HG03442 (cell line): ENCODE measurements around the gene ALDH1A3.
"Not testable (repeated sequence)": the region's sequence is repeated elsewhere in the genome, so short reads cannot be mapped to it uniquely, and the experiment has no call there.

Source experiments
- ATAC-seq: cut with Tn5 transposase; IDR thresholded peaks from one replicate; pipeline ENCODE4 v1.9.1; 2021; ENCODE audit warnings: mild to moderate bottlenecking, moderate library complexity; ENCODE audit not compliant: unreplicated experiment

The ALDH1A3 gene

DNA sequence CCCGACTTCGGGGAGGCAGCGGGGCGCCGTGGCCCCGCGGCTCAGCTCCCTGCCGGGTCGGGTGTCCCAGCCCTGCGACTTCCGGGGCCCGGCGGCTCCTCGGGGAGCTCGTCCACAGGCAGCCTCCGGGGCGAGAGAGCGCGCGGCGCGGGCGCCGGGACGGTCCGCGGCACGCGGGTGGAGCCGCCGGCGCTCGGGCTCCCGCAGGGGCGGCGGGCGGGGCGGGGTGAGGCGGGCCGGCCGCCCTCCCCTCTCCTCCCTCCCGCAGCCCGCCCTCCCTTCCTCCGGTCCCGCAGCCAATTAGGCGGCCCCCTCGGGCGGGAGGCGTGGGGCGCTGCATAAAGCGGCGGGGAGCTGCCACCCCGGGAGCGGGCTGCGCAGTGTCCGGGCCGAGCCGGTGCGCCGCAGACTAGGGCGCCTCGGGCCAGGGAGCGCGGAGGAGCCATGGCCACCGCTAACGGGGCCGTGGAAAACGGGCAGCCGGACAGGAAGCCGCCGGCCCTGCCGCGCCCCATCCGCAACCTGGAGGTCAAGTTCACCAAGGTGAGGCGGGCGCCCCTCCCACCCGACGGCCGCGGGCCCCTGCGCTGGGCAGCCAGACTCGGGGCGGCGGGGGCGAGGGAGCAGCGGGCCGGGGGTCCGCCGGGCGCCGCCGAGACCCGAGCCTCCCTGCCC, at the start of gene ALDH1A3:
Gene ALDH1A3, plus strand, starts transcription at position 368 of the 675 bp plus-strand sequence. Its CDS starts 77 bp downstream, at position 445.
- no peak for ATAC-seq

- ATAC-seq: no peak
Observed at GRCh38 chr15:100831467-100831866, 48.2 kb upstream of the ALDH1A3 start.

DNA sequence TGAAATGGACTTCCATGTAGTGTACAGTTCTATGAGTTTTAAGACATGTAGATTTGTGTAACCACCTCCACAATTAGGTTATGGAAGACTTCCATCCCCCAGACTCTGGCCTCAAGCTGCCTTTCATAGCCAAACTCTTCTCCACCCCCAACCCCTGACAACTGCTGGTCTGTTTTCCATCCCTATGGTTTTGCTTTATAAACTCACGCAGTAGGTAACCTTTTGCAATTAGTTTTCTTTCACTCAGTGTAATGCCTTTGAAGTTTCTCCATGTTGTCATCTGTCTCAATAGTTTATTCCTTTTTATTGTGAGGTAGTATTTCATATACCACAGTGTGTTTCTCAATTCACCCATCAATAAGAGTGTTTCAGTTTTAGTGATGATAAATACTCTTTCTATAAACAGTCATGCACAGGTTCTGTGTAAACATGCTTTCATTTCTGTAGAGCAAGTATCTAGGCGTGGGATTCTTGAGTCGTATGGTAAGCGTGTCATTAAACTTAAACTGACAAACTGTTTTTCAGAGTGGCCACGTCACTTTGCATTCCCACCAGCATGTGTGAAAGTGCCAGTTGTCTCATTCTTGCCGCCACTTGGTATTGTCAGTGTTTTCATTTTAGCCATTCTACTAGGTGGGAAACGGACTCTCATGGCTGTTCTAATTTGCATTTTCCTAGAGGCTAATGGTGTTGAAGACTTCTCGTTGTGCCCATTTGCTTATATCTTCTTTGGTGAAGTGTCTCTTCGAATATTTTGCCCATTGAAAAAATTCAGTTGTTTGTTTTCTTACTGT, 47.3 kb upstream of the ALDH1A3 start:
- ATAC-seq: no peak

GRCh38 chr15:100833417-100834389, 45.9 kb upstream of the ALDH1A3 start:
- ATAC-seq: no peak

GRCh38 chr15:100834731-100835130, 44.9 kb upstream of the ALDH1A3 start:
- ATAC-seq: no peak

DNA sequence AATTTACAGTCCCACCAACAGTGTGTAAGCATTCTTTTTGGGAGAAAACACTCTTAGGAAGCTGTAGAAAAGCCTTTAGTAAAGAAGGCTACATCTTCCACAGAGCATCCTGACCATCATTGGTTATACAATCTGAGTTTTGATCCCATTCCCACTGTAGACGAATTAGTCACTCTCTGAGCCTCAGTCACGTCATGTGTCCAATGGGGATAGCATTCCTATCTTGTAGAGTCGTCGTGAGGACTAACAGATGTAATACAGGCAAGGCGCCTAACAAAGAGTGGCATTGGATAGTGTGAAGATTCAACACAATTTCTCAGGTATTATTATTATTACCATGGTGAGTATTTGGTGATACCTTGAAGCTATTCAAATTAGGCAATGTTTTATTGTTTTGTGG, 44.0 kb upstream of the ALDH1A3 start:
- ATAC-seq: no peak

DNA sequence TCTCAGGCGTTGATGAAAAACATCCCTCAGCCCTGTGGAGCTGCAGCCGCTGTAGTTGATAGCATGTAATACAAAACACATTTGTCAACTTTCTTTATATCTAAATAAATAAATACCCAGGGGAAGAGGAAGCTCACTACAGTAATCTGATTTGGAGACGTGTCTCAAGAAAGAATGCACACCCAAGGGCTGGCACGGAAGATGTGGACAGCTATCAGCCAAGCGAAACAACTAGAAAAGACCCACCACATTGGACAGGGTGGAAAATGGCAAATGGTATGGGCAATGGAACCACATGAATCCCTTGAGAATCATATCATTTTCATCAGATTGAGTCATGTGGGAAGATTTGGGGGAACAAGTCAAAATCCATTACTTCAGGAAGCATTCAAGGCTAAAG, 43.1 kb upstream of the ALDH1A3 start:
- ATAC-seq: no peak

DNA sequence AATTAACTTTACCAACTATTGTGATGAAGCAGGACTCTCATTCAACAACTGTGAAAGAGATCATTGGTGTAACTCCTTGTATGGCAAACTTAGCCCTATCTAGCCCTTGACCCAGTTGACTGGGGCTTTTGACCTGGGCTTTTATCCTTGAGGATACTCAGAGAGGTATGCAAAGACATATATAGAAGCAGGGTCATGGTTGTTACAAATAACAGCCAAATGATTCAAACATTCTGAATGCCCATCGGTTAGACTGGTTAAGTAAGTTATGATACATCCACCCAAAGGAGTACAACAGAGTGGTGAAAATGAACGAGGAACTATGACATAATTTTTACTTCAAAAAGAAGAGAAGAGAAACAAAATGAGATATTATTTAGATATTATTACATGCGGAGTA, 38.2 kb upstream of the ALDH1A3 start:
- no peak for ATAC-seq

GRCh38 chr15:100842756-100843730, 36.6 kb upstream of the ALDH1A3 start:
- no peak for ATAC-seq

GRCh38 chr15:100844167-100844566, 35.5 kb upstream of the ALDH1A3 start:
- no peak for ATAC-seq

- ATAC-seq: no peak
Observed at GRCh38 chr15:100844778-100845177, 34.9 kb upstream of the ALDH1A3 start.

DNA sequence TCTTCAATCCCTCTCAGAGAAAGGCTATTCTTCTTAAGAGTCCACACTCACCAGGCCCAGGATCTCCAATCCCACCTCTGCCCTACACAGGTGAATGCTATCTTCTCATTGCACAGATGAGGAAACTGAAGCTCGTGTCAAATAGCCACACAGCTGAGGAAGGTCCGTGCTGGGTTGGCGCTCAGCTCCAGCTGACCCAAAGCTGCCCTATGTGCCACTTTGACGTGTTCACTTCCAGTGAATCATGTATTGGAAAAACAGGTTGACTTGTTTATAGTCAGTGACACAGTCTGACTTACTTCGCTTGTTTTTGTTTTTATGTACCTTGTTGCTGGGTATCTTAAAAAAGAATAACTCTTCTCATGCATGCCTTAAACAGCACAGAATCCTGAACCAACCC, 32.4 kb upstream of the ALDH1A3 start:
- no peak for ATAC-seq

DNA sequence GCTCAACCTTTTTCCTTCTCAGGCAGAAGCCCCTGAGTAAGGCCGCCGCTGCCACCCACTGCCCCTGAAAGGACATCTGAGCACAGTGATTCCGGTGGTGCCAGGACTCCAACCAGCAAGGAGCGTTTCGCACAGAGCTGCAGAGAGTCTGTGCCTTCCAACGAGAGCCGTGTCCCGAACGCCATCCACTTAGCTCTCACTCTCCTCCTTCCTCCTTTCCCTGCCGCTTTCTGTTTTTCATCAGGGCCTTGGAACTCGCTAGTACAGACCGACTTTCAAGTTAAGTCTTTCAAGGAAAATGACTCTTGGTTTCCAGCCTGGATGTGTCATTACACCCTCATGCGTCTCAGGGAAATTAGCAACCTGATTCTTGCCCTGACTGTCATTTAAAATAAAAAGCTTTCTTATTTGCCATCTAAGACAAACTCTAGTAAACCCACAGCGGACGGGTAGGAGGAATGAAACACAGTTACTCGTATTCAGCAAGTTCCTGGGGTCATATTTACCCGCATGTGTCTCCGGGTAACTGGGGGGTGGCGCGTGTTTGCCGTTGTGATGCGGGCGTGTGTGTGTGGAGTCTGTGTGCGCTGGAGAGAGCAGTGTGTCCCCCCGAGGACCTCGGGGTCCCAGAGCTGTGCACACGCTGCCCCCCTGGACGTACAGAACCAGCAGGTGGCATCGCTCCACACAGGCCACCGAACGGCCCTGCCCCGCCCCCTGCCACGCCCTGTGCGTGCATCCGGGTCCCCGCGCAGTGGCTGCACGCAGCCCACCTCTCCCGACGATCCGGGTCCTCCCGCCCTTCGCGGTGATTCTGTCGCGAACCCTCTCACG, 30.4 kb upstream of the ALDH1A3 start:
- ATAC-seq: no peak

- no peak for ATAC-seq
Observed at GRCh38 chr15:100849855-100850218, 29.8 kb upstream of the ALDH1A3 start.

DNA sequence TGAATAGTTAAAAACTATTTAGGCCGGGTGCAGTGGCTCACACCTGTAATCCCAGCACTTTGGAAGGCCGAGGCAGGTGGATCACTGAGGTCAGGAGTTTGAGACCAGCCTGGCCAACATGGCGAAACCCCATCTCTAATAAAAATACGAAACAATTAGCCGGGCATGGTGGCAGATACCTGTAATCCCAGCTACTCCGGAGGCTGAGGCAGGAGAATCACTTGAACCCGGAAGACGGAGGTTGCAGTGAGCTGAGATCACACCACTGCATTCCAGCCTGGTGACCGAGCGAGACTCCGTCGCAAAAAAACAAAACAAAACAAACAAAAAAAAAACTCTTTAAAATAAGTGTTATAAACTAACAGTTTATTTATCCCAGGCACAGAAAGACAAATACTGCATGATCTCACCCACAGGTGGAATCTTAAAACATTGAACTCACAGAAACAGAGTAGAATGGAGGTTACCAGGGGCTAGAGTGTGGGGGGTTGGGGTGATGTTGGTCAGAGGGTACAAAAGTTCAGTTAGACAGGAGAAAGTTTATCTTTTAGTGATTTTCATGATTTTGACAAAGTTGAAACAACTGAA, 28.1 kb upstream of the ALDH1A3 start:
- ATAC-seq: not testable (repeated sequence)

DNA sequence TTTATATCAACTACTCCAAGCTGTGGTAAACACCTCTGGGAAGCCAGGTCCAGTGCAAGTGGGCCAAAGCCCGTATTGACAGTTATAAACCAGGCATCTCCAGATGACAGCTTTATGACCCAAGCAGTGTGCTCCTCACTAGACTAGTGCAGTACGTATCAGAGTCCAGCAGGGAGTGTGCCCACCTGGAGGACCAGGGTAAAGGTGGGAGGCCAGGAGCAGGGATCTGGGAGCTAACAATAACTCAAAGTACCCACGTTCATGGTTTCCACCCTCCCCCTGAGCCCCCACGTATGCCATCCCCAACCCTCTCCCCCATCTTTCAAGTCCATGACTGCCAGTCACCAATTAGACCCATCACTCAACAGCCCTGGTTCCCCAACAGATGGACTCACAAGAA, 27.0 kb upstream of the ALDH1A3 start:
- ATAC-seq: no peak

- ATAC-seq: no peak
Observed at GRCh38 chr15:100853676-100854440, 25.8 kb upstream of the ALDH1A3 start.

DNA sequence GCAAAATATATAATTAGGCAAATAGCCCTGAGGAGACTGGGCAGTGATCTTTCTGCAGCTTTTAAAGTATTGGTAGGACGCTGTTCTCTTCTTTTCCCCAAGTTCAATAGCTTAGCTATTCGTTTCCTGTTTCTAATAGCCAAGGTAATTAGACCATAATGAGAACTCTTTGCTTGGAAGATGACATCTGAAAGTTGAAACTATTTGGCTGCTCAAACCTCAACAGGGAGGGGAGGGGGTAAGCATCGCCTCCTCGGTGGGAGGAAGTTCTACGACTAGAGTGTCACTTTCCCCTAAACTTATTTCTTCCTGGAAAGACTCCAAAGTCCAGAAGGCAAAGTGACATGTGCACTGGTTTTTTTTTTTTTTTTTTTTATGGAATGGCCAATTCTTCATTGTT, 22.8 kb upstream of the ALDH1A3 start:
- no peak for ATAC-seq
